ENCODE measurements around the gene EPN1. TPM values are rescaled to one million over a fixed set of nuclear protein-coding genes. Genes with fewer than 3 reads are reported as not detected.
A peak's percentile ranks its signal among the peaks of the same experiment; 100 is the strongest.

The EPN1 gene
- total and polyA plus RNA-seq, 7 donors: 22.8 to 162 (median 54.3) TPM

- Histone ChIP-seq H3K27ac (peak overlapping the region; percentile 89 to 94 (median 92)), H3K27me3 (no peaks in the 10 kb centered on the region), H3K36me3 (peaks cover 0 to 18% (median 6%) of the 10 kb centered on the region in 4 donors), H3K4me3 (peak overlapping the region; percentile 86 to 98 (median 90)), H3K9me3 (no peaks in the 10 kb centered on the region), H3K4me1 (peaks cover 0 to 61% (median 54%) of the 10 kb centered on the region in 4 donors)
- intact Hi-C loops (cut with DNase I): no loop called here
- DNase-seq: no peak
- TF ChIP-seq POLR2AphosphoS5 (IDR thresholded peaks at IDR 0.05) (no peak), CTCF (IDR thresholded peaks at IDR 0.05) (no peak), EP300 (IDR thresholded peaks at IDR 0.05) (no peak), POLR2A (IDR thresholded peaks at IDR 0.05) (no peak)
- 46 to 47% methylated on average over 14 of the region's 14 CpGs for WGBS, 2 donors
Observed at GRCh38 chr19:55646889-55647731, 27.9 kb upstream of the EPN1 start.

- 1 to 2% methylated on average over 87 of the region's 87 CpGs for WGBS, 2 donors
- TF ChIP-seq POLR2AphosphoS5 (IDR thresholded peaks at IDR 0.05) (peak in 3 of 4 donors; percentile 14 to 65 (median 54)), CTCF (IDR thresholded peaks at IDR 0.05) (no peak)
- peak within 1 kb of the TSS; percentile 89 to 94 (median 92) for H3K27ac ChIP-seq
- intact Hi-C loops (cut with DNase I): no loop called here
- H3K4me3 ChIP-seq: peak within 1 kb of the TSS; percentile 86 to 98 (median 90)
- peak; percentile 88 for DNase-seq
- H3K36me3 ChIP-seq: peaks cover 0 to 25% (median 6%) of the 10 kb centered on the region in 4 donors
- no peaks in the 10 kb centered on the region for H3K27me3 ChIP-seq
- peaks cover 0 to 57% (median 49%) of the 10 kb centered on the region in 4 donors for H3K4me1 ChIP-seq
- H3K9me3 ChIP-seq: no peaks in the 10 kb centered on the region
Observed at GRCh38 chr19:55647732-55648584, 27.1 kb upstream of the EPN1 start, which contains the start of gene CCDC106. Gene CCDC106 (plus strand): TSS chr19:55648212. CDS start chr19:55649047, 835 bp downstream.

- no peaks in the 10 kb centered on the region for H3K9me3 ChIP-seq
- peaks cover 0 to 59% (median 51%) of the 10 kb centered on the region in 4 donors for H3K4me1 ChIP-seq
- H3K27me3 ChIP-seq: no peaks in the 10 kb centered on the region
- intact Hi-C loops (cut with DNase I): no loop called here
- peak overlapping the region; percentile 86 to 98 (median 90) for H3K4me3 ChIP-seq
- H3K36me3 ChIP-seq: peaks cover 0 to 25% (median 6%) of the 10 kb centered on the region in 4 donors
- WGBS, 2 donors: 41 to 54% methylated on average over 25 of the region's 25 CpGs
- TF ChIP-seq CTCF (IDR thresholded peaks at IDR 0.05) (no peak), POLR2AphosphoS5 (IDR thresholded peaks at IDR 0.05) (no peak), EP300 (IDR thresholded peaks at IDR 0.05) (no peak), POLR2A (IDR thresholded peaks at IDR 0.05) (no peak)
- DNase-seq: no peak
- H3K27ac ChIP-seq: peak overlapping the region; percentile 89 to 94 (median 92)
Observed at GRCh38 chr19:55648585-55649267, 26.3 kb upstream of the EPN1 start.
